ENCODE measurements around the gene ERCC4.
A peak's percentile ranks its signal among the peaks of the same experiment; 100 is the strongest.
"Not testable (repeated sequence)": the region's sequence is repeated elsewhere in the genome, so short reads cannot be mapped to it uniquely, and the experiment has no call there.

Gene ERCC4

GRCh38 chr16:13902677-13903076 lies 17.3 kb upstream of the ERCC4 start:
- Mint-ChIP-seq H3K27me3 (ENCODE audit: low read depth) (peaks cover 8% of the 10 kb centered on the region), H3K36me3 (ENCODE audit: low read depth) (no peaks in the 10 kb centered on the region), H3K4me3 (no peak overlapping the region), H3K9me3 (no peaks in the 10 kb centered on the region), H3K27ac (no peak overlapping the region), H3K4me1 (ENCODE audit: low read depth) (no peaks in the 10 kb centered on the region)

GRCh38 chr16:13904179-13904691 lies 15.7 kb upstream of the ERCC4 start:
- Mint-ChIP-seq H3K27me3 (ENCODE audit: low read depth) (peaks cover 5% of the 10 kb centered on the region), H3K9me3 (no peaks in the 10 kb centered on the region), H3K4me1 (ENCODE audit: low read depth) (no peaks in the 10 kb centered on the region), H3K36me3 (ENCODE audit: low read depth) (no peaks in the 10 kb centered on the region), H3K4me3 (no peak overlapping the region), H3K27ac (no peak overlapping the region)

- H3K27me3 Mint-ChIP-seq (ENCODE audit: low read depth); H3K4me1 Mint-ChIP-seq (ENCODE audit: low read depth); H3K9me3 Mint-ChIP-seq; H3K27ac Mint-ChIP-seq; H3K36me3 Mint-ChIP-seq (ENCODE audit: low read depth); H3K4me3 Mint-ChIP-seq: not testable (repeated sequence)
Measured at GRCh38 chr16:13904822-13905221, 15.1 kb upstream of the ERCC4 start.

- Mint-ChIP-seq H3K4me1 (ENCODE audit: low read depth) (no peaks in the 10 kb centered on the region), H3K27me3 (ENCODE audit: low read depth) (peaks cover 5% of the 10 kb centered on the region), H3K36me3 (ENCODE audit: low read depth) (no peaks in the 10 kb centered on the region), H3K27ac (no peak overlapping the region), H3K9me3 (no peaks in the 10 kb centered on the region), H3K4me3 (no peak overlapping the region)
Measured at GRCh38 chr16:13906168-13907089, 13.5 kb upstream of the ERCC4 start.

- Mint-ChIP-seq H3K4me3 (no peak overlapping the region), H3K9me3 (no peaks in the 10 kb centered on the region), H3K36me3 (ENCODE audit: low read depth) (no peaks in the 10 kb centered on the region), H3K27me3 (ENCODE audit: low read depth) (no peaks in the 10 kb centered on the region), H3K27ac (no peak overlapping the region), H3K4me1 (ENCODE audit: low read depth) (no peaks in the 10 kb centered on the region)
Measured at GRCh38 chr16:13907431-13907830, 12.5 kb upstream of the ERCC4 start.

- H3K27ac Mint-ChIP-seq: no peak overlapping the region
- H3K4me3 Mint-ChIP-seq: no peak overlapping the region
- no peaks in the 10 kb centered on the region for H3K36me3 Mint-ChIP-seq (ENCODE audit: low read depth)
- H3K4me1 Mint-ChIP-seq (ENCODE audit: low read depth): no peaks in the 10 kb centered on the region
- H3K9me3 Mint-ChIP-seq: no peaks in the 10 kb centered on the region
- H3K27me3 Mint-ChIP-seq (ENCODE audit: low read depth): no peaks in the 10 kb centered on the region
Measured at GRCh38 chr16:13909069-13909468, 10.9 kb upstream of the ERCC4 start.

- H3K9me3 Mint-ChIP-seq: no peaks in the 10 kb centered on the region
- no peaks in the 10 kb centered on the region for H3K4me1 Mint-ChIP-seq (ENCODE audit: low read depth)
- H3K27me3 Mint-ChIP-seq (ENCODE audit: low read depth): no peaks in the 10 kb centered on the region
- no peaks in the 10 kb centered on the region for H3K36me3 Mint-ChIP-seq (ENCODE audit: low read depth)
- no peak overlapping the region for H3K4me3 Mint-ChIP-seq
- no peak overlapping the region for H3K27ac Mint-ChIP-seq
Measured at GRCh38 chr16:13909872-13910303, 10.1 kb upstream of the ERCC4 start.

- no peak overlapping the region for H3K27ac Mint-ChIP-seq
- no peaks in the 10 kb centered on the region for H3K9me3 Mint-ChIP-seq
- no peaks in the 10 kb centered on the region for H3K36me3 Mint-ChIP-seq (ENCODE audit: low read depth)
- H3K27me3 Mint-ChIP-seq (ENCODE audit: low read depth): no peaks in the 10 kb centered on the region
- H3K4me3 Mint-ChIP-seq: no peak overlapping the region
- H3K4me1 Mint-ChIP-seq (ENCODE audit: low read depth): no peaks in the 10 kb centered on the region
Measured at GRCh38 chr16:13911306-13911705, 8.6 kb upstream of the ERCC4 start.

GRCh38 chr16:13911871-13912270 lies 8.1 kb upstream of the ERCC4 start:
- Mint-ChIP-seq H3K9me3 (no peaks in the 10 kb centered on the region), H3K4me1 (ENCODE audit: low read depth) (no peaks in the 10 kb centered on the region), H3K4me3 (no peak overlapping the region), H3K27me3 (ENCODE audit: low read depth) (no peaks in the 10 kb centered on the region), H3K27ac (no peak overlapping the region), H3K36me3 (ENCODE audit: low read depth) (no peaks in the 10 kb centered on the region)

GRCh38 chr16:13912891-13913290 lies 7.1 kb upstream of the ERCC4 start:
- Mint-ChIP-seq H3K27me3 (ENCODE audit: low read depth) (no peaks in the 10 kb centered on the region), H3K27ac (no peak overlapping the region), H3K4me3 (no peak overlapping the region), H3K4me1 (ENCODE audit: low read depth) (no peaks in the 10 kb centered on the region), H3K9me3 (no peaks in the 10 kb centered on the region), H3K36me3 (ENCODE audit: low read depth) (no peaks in the 10 kb centered on the region)

- H3K27ac Mint-ChIP-seq: no peak overlapping the region
- H3K4me3 Mint-ChIP-seq: no peak overlapping the region
- H3K36me3 Mint-ChIP-seq (ENCODE audit: low read depth): no peaks in the 10 kb centered on the region
- H3K27me3 Mint-ChIP-seq (ENCODE audit: low read depth): peaks cover 7% of the 10 kb centered on the region
- H3K4me1 Mint-ChIP-seq (ENCODE audit: low read depth): no peaks in the 10 kb centered on the region
- H3K9me3 Mint-ChIP-seq: no peaks in the 10 kb centered on the region
Measured at GRCh38 chr16:13913374-13914292, 6.3 kb upstream of the ERCC4 start.

- no peaks in the 10 kb centered on the region for H3K9me3 Mint-ChIP-seq
- H3K4me3 Mint-ChIP-seq: no peak overlapping the region
- H3K27ac Mint-ChIP-seq: no peak overlapping the region
- no peaks in the 10 kb centered on the region for H3K36me3 Mint-ChIP-seq (ENCODE audit: low read depth)
- H3K27me3 Mint-ChIP-seq (ENCODE audit: low read depth): peaks cover 7% of the 10 kb centered on the region
- H3K4me1 Mint-ChIP-seq (ENCODE audit: low read depth): peaks cover 5% of the 10 kb centered on the region
Measured at GRCh38 chr16:13915033-13915635, 4.8 kb upstream of the ERCC4 start.

GRCh38 chr16:13919330-13919682 lies 648 bp upstream of the ERCC4 start:
- Mint-ChIP-seq H3K36me3 (ENCODE audit: low read depth) (peaks cover 6% of the 10 kb centered on the region), H3K4me3 (peak overlapping the region; percentile 94)

GRCh38 chr16:13920510-13920818 lies 510 bp downstream of the ERCC4 start:
- H3K36me3 Mint-ChIP-seq (ENCODE audit: low read depth): peaks cover 9% of the 10 kb centered on the region
- no peaks in the 10 kb centered on the region for H3K9me3 Mint-ChIP-seq
- peak overlapping the region; percentile 94 for H3K4me3 Mint-ChIP-seq
- H3K27ac Mint-ChIP-seq: peak overlapping the region; percentile 93
- peaks cover 7% of the 10 kb centered on the region for H3K27me3 Mint-ChIP-seq (ENCODE audit: low read depth)
- peaks cover 22% of the 10 kb centered on the region for H3K4me1 Mint-ChIP-seq (ENCODE audit: low read depth)

More at GRCh38 chr16:13919330-13919682, 648 bp upstream of the ERCC4 start:
- peak overlapping the region; percentile 50 for H3K27ac Mint-ChIP-seq
- H3K27me3 Mint-ChIP-seq (ENCODE audit: low read depth): peaks cover 7% of the 10 kb centered on the region
- H3K4me1 Mint-ChIP-seq (ENCODE audit: low read depth): peaks cover 21% of the 10 kb centered on the region
- no peaks in the 10 kb centered on the region for H3K9me3 Mint-ChIP-seq
